Endothelial cell of umbilical vein (primary cell): ENCODE measurements around the gene ENPP5. TPM values are rescaled to one million over a fixed set of nuclear protein-coding genes. Genes with fewer than 3 reads are reported as not detected.
"Not testable (repeated sequence)": the region's sequence is repeated elsewhere in the genome, so short reads cannot be mapped to it uniquely, and the experiment has no call there.

ENCODE experiments used
- BruUV-seq: library from RNA; stranded (reverse); fragments of 400-500 nt; replicated peaks from 2 replicates; lab custom pipeline; 2021; lab: Mats Ljungman, UMichigan
- CTCF ChIA-PET: fragments of 300-600, 350-600 bp; sonication (Branson Sonifier 250); formaldehyde crosslinking; loops from one replicate; lab custom pipeline; 2021; ENCODE audit warnings: antibody characterized with exemption, inconsistent platforms; lab: Charles Lee
- POLR2A ChIA-PET: fragments of 300-600, 350-600 bp; sonication (Branson Sonifier 250); formaldehyde crosslinking; loops from one replicate; lab custom pipeline; 2021; ENCODE audit warnings: antibody characterized with exemption, inconsistent platforms; lab: Charles Lee
- DNase-seq: peaks from one replicate; pipeline ENCODE4 v3.0.0-alpha.2; 2011; ENCODE audit warnings: low read depth, low spot score
- FAIRE-seq: peaks from 2 replicates; lab custom pipeline; 2011; peaks lifted over from hg19 to GRCh38; lab: Jason Lieb, UNC
- H2AFZ ChIP-seq: 2 replicates; pipeline ENCODE4 v1.6.0; 2012; ENCODE audit warnings: low read depth, low read length, control low read depth, inconsistent platforms
- H3K27ac ChIP-seq: 2 replicates; pipeline ENCODE4 v1.5.1; 2011; ENCODE audit warnings: low read depth, mild to moderate bottlenecking, control low read depth, low read length, moderate library complexity; ENCODE audit not compliant: insufficient read depth
- H3K27me3 ChIP-seq, 2 experiments: 2 replicates each; pipeline versions ENCODE4 v1.6.0 to v1.6.1; 2011; ENCODE audit warnings: low read length in 2 of 2, mixed read lengths in 1 of 2; ENCODE audit not compliant: control insufficient read depth in 2 of 2, insufficient read depth in 2 of 2
- H3K36me3 ChIP-seq, 2 experiments: 2 replicates in 1 of 2; 3 replicates in 1 of 2; pipeline ENCODE4 v1.5.1; 2011; ENCODE audit warnings: low read length in 2 of 2, mild to moderate bottlenecking in 1 of 2, moderate library complexity in 1 of 2; ENCODE audit not compliant: control insufficient read depth in 2 of 2, insufficient read depth in 2 of 2; ENCODE audit errors: extremely low read depth in 1 of 2
- H3K4me1 ChIP-seq: 3 replicates; pipeline ENCODE4 v1.5.1; 2011; ENCODE audit warnings: mild to moderate bottlenecking, low read length; ENCODE audit not compliant: control insufficient read depth, insufficient read depth; ENCODE audit errors: extremely low read depth
- H3K4me2 ChIP-seq: 2 replicates; pipeline ENCODE4 v1.6.1; 2011; ENCODE audit warnings: low read length, control low read depth, mixed read lengths; ENCODE audit not compliant: insufficient read depth
- H3K4me3 ChIP-seq, 3 experiments: fragments of 200-600 bp in 1 of 3; sonication (generic), shearing (Covaris generic) in 1 of 3; replicated peaks in 1 of 3; 2 replicates each; pipeline ENCODE4 v1.5.1; 2011 to 2016; ENCODE audit warnings: control low read depth in 3 of 3, low read length in 3 of 3, mild to moderate bottlenecking in 2 of 3, inconsistent platforms in 1 of 3, low read depth in 1 of 3, moderate library complexity in 1 of 3; ENCODE audit not compliant: insufficient read depth in 1 of 3
- H3K79me2 ChIP-seq: 2 replicates; pipeline ENCODE4 v1.6.0; 2012; ENCODE audit warnings: low read length, inconsistent platforms; ENCODE audit not compliant: control insufficient read depth, insufficient read depth
- H3K9ac ChIP-seq: replicated peaks from 2 replicates; pipeline ENCODE3; 2011; ENCODE audit warnings: low read length, control low read depth; ENCODE audit not compliant: insufficient read depth; ENCODE audit errors: extremely low read depth
- H3K9me1 ChIP-seq: replicated peaks from 3 replicates; pipeline ENCODE4 v1.6.0; 2011; ENCODE audit warnings: mild to moderate bottlenecking, low read length; ENCODE audit not compliant: control insufficient read depth, insufficient read depth; ENCODE audit errors: extremely low read depth
- H3K9me3 ChIP-seq: replicated peaks from 2 replicates; pipeline ENCODE4 v1.5.1; 2012; ENCODE audit warnings: low read length, inconsistent platforms; ENCODE audit not compliant: control insufficient read depth, insufficient read depth
- H4K20me1 ChIP-seq: replicated peaks from 2 replicates; pipeline ENCODE3; 2011; ENCODE audit warnings: mild to moderate bottlenecking, low read length; ENCODE audit not compliant: control insufficient read depth, insufficient read depth; ENCODE audit errors: extremely low read depth
- CTCF ChIP-seq, 2 donors: IDR thresholded peaks; 1 replicate in 1 of 2; 2 replicates in 1 of 2; pipeline ENCODE4 v1.5.1; 2011; ENCODE audit warnings: low read length in 2 of 2, mild to moderate bottlenecking in 2 of 2, moderate library complexity in 2 of 2, control low read depth in 1 of 2, inconsistent platforms in 1 of 2, low read depth in 1 of 2; ENCODE audit not compliant: insufficient read depth in 1 of 2; ENCODE audit errors: extremely low read depth in 1 of 2
- EZH2 ChIP-seq: IDR thresholded peaks from 2 replicates; pipeline ENCODE4 v1.6.1; 2012; ENCODE audit warnings: borderline replicate concordance, low read depth, mild to moderate bottlenecking, moderate library complexity, low read length, inconsistent platforms; ENCODE audit not compliant: severe bottlenecking
- FOS ChIP-seq: IDR thresholded peaks from 2 replicates; pipeline ENCODE4 v1.6.1; 2011; ENCODE audit warnings: mild to moderate bottlenecking, low read length, moderate library complexity, borderline replicate concordance; ENCODE audit not compliant: insufficient read depth
- GATA2 ChIP-seq: IDR thresholded peaks from 2 replicates; pipeline ENCODE4 v1.7.0; 2011; ENCODE audit warnings: low read depth, mild to moderate bottlenecking, moderate library complexity, mixed read lengths, low read length; ENCODE audit not compliant: insufficient read length, insufficient read depth
- JUN ChIP-seq: IDR thresholded peaks from 2 replicates; pipeline ENCODE4 v1.6.1; 2011; ENCODE audit warnings: borderline replicate concordance, low read depth; ENCODE audit not compliant: insufficient read length, insufficient read depth
- MAX ChIP-seq: IDR thresholded peaks from 2 replicates; pipeline ENCODE4 v1.6.1; 2011; ENCODE audit not compliant: insufficient read depth, insufficient read length
- MYC ChIP-seq: IDR thresholded peaks from one replicate; pipeline ENCODE4 v1.6.1; 2011; ENCODE audit warnings: mild to moderate bottlenecking, low read depth, low read length
- POLR2A ChIP-seq: IDR thresholded peaks from 2 replicates; pipeline ENCODE4 v1.6.1; 2012; ENCODE audit warnings: low read depth, mild to moderate bottlenecking, control low read depth, low read length
- POLR2AphosphoS5 ChIP-seq: IDR thresholded peaks from 2 replicates; pipeline ENCODE4 v1.6.1; 2012; ENCODE audit warnings: low read depth, mild to moderate bottlenecking, control low read depth, low read length, moderate library complexity; ENCODE audit not compliant: insufficient read depth
- dilution Hi-C: fragments of 300-500 bp; cut with MboI; formaldehyde crosslinking; loops from one replicate; pipeline ENCODE4 v1.15.0; 2019; ENCODE audit warnings: low sequenced_read_pairs; ENCODE audit not compliant: extremely low pct_ligation_motif_present
- intact Hi-C: fragments of 100-400 bp; cut with micrococcal nuclease; formaldehyde crosslinking; loops from one replicate; pipeline ENCODE4 v1.10.0; 2022
- polyA plus RNA-seq, 4 experiments: library from polyadenylated mRNA; depleted of rRNA in 3 of 4; stranded (reverse) in 3 of 4; unstranded in 1 of 4; fragments of >200 nt; gene quantifications; 2 replicates each; pipeline versions ENCODE4 v1.2.1 to v1.2.3, GENCODE V29; 2011 to 2012; ENCODE audit warnings: missing spikeins in 1 of 4
- total RNA-seq: library from RNA; stranded (reverse); gene quantifications from 2 replicates; pipeline ENCODE4 v1.2.3, GENCODE V29; 2021

Gene ENPP5
- total and polyA plus RNA-seq, 2 donors (not counting 3 experiments of a cell fraction or from before 2014, with no cell fraction given): not detected

DNA sequence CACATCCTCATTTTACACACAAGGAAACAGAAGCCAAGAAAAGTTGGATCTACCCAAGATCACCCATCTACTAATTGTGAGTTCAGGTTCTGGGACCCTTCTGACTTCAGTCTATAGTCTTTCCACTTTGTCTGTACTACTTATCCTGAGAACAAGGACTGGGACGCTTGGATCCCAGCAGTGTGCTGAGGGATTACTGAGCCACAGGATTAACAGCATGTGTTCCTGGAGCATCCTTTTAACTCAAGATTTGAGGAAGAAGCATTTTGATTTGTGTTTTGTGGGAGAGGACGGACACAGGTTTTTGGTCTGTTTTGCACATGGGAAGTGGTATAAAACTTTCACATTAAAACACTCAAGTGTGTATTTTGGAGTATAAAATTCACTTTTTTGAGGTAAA lies 36.6 kb downstream of the ENPP5 start:
- CTCF ChIA-PET: no interaction called here

GRCh38 chr6:46131291-46131690 lies 39.5 kb downstream of the ENPP5 start:
- H3K36me3 ChIP-seq, H3K4me2 ChIP-seq, H3K9me3 ChIP-seq, H3K27ac ChIP-seq, H3K9me1 ChIP-seq, dilution Hi-C loops, FAIRE-seq, BruUV-seq, CTCF ChIA-PET, intact Hi-C loops, H2AFZ ChIP-seq, H3K79me2 ChIP-seq, POLR2A ChIA-PET, H4K20me1 ChIP-seq, H3K4me3 ChIP-seq, DNase-seq, H3K9ac ChIP-seq: not testable (repeated sequence)
- Histone ChIP-seq H3K4me1 (peaks cover 12% of the 10 kb centered on the region), H3K27me3 (peaks cover 10 to 19% of the 10 kb centered on the region in 2 experiments)

More for the DNA sequence above, 36.6 kb downstream of the ENPP5 start:
- Histone ChIP-seq H3K4me1 (peaks cover 11% of the 10 kb centered on the region), H2AFZ (no peak overlapping the region), H4K20me1 (no peaks in the 10 kb centered on the region), H3K79me2 (no peaks in the 10 kb centered on the region), H3K27me3 (peaks cover 2% of the 10 kb centered on the region in 2 experiments), H3K9me1 (peaks cover 3% of the 10 kb centered on the region), H3K9ac (no peak overlapping the region), H3K4me3 (no peak overlapping the region), H3K36me3 (no peaks in the 10 kb centered on the region), H3K9me3 (no peaks in the 10 kb centered on the region), H3K4me2 (no peak overlapping the region), H3K27ac (no peak overlapping the region)
- TF ChIP-seq FOS: no peak
- TF ChIP-seq EZH2: no peak
- no peak for TF ChIP-seq POLR2AphosphoS5
- TF ChIP-seq MYC: no peak
- TF ChIP-seq GATA2: no peak
- TF ChIP-seq MAX: no peak
- no peak for TF ChIP-seq CTCF (IDR thresholded peaks at IDR 0.05; ENCODE audit: extremely low read depth in 1 of 2, insufficient read depth in 1 of 2, low read depth in 1 of 2, low read length in 2 of 2)
- no peak for TF ChIP-seq JUN
- TF ChIP-seq POLR2A: no peak
- FAIRE-seq (no peak), DNase-seq (no peak)
- dilution Hi-C loops (no loop called here), intact Hi-C loops (no loop called here)
- no TSS peak for BruUV-seq
- POLR2A ChIA-PET: no interaction called here
